ENCODE measurements around the gene RHOT2. TPM values are rescaled to one million over a fixed set of nuclear protein-coding genes. Genes with fewer than 3 reads are reported as not detected.

The RHOT2 gene
- total RNA-seq, 1 donor = 44.0 TPM

- no peak for TF ChIP-seq CTCF (IDR thresholded peaks at IDR 0.05; ENCODE audit: insufficient read depth, low read depth, low read length)
- no peak overlapping the region for H3K4me3 ChIP-seq (ENCODE audit: low read depth, low read length)
- DNase-seq (ENCODE audit: low read depth) = no peak
Observed at GRCh38 chr16:629185-629832, 38.6 kb upstream of the RHOT2 start.

GRCh38 chr16:629833-630248, 38.1 kb upstream of the RHOT2 start:
- H3K4me3 ChIP-seq (ENCODE audit: low read depth, low read length) = no peak overlapping the region
- DNase-seq (ENCODE audit: low read depth) = peak; percentile 48
- TF ChIP-seq CTCF (IDR thresholded peaks at IDR 0.05; ENCODE audit: insufficient read depth, low read depth, low read length) = no peak

GRCh38 chr16:630249-630814, 37.6 kb upstream of the RHOT2 start:
- no peak for DNase-seq (ENCODE audit: low read depth)
- TF ChIP-seq CTCF (IDR thresholded peaks at IDR 0.05; ENCODE audit: insufficient read depth, low read depth, low read length) = no peak
- no peak overlapping the region for H3K4me3 ChIP-seq (ENCODE audit: low read depth, low read length)

GRCh38 chr16:630815-631405, 37.0 kb upstream of the RHOT2 start, which contains the start of gene WFIKKN1:
Gene WFIKKN1, plus strand, starts transcription at chr16:630985. Its CDS starts 269 bp downstream, at chr16:631254.
- TF ChIP-seq CTCF (IDR thresholded peaks at IDR 0.05; ENCODE audit: insufficient read depth, low read depth, low read length) = no peak
- H3K4me3 ChIP-seq (ENCODE audit: low read depth, low read length) = no peak within 1 kb of the TSS
- no peak for DNase-seq (ENCODE audit: low read depth)

- H3K4me3 ChIP-seq (ENCODE audit: low read depth, low read length) = no peak overlapping the region
- TF ChIP-seq CTCF (IDR thresholded peaks at IDR 0.05; ENCODE audit: insufficient read depth, low read depth, low read length) = no peak
- no peak for DNase-seq (ENCODE audit: low read depth)
Observed at GRCh38 chr16:631808-632358, 36.0 kb upstream of the RHOT2 start.

- H3K4me3 ChIP-seq (ENCODE audit: low read depth, low read length) = no peak overlapping the region
- DNase-seq (ENCODE audit: low read depth) = no peak
- TF ChIP-seq CTCF (IDR thresholded peaks at IDR 0.05; ENCODE audit: insufficient read depth, low read depth, low read length) = no peak
Observed at GRCh38 chr16:632486-633335, 35.2 kb upstream of the RHOT2 start.
